Right ventricle myocardium superior (tissue), 1 donor: ENCODE data around the gene UNC5B. TPM values are rescaled to one million over a fixed set of nuclear protein-coding genes. Genes with fewer than 3 reads are reported as not detected.

Source experiments
- ATAC-seq: fragments of 200-7000 bp; cut with Tn5 transposase; one replicate; pipeline ENCODE4 v1.9.1; 2020; ENCODE audit warnings: mild to moderate bottlenecking; ENCODE audit not compliant: poor library complexity
- DNase-seq: peaks from one replicate; pipeline ENCODE4 v3.0.0-alpha.2; 2020
- intact Hi-C: fragments of 100-400 bp; cut with DNase I; formaldehyde crosslinking; loops from one replicate; pipeline ENCODE4 v1.11.2; 2022
- total RNA-seq: library from RNA; stranded (reverse); fragmentation: NEBNext Ultra II Directional; extraction: Animal tissue kit (Norgen Biotek cat#: 25700); gene quantifications from one replicate; pipeline ENCODE4 v1.2.1, GENCODE V29; 2021
- donor health status: DM: no; HTN: yes; CAD: no; lungs with severe emphysema.

The UNC5B gene
- total RNA-seq, 1 donor from 2014 or later: 12.2 TPM

DNA sequence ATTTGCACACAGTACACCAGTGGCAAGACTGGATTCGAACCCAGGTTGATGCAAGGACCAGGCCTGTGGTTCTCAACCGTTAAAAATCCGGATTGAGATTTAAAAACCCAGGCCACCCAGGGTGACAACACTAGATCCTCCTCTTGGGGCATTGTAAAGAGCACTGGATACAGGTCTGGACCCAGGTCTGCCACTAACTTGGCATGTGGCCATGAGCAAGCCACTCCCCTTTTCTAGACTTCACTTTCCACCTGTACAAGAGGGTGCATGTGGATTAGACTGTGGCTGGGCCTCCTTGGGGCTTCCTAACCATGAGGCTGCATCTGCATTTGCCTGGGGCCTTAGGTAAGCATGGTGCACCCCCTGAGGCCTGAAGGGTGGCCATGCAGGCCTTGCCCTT is 85.0 kb downstream of the UNC5B start:
- DNase-seq (peak; percentile 26), ATAC-seq (no peak)
- intact Hi-C loops: no loop called here

DNA sequence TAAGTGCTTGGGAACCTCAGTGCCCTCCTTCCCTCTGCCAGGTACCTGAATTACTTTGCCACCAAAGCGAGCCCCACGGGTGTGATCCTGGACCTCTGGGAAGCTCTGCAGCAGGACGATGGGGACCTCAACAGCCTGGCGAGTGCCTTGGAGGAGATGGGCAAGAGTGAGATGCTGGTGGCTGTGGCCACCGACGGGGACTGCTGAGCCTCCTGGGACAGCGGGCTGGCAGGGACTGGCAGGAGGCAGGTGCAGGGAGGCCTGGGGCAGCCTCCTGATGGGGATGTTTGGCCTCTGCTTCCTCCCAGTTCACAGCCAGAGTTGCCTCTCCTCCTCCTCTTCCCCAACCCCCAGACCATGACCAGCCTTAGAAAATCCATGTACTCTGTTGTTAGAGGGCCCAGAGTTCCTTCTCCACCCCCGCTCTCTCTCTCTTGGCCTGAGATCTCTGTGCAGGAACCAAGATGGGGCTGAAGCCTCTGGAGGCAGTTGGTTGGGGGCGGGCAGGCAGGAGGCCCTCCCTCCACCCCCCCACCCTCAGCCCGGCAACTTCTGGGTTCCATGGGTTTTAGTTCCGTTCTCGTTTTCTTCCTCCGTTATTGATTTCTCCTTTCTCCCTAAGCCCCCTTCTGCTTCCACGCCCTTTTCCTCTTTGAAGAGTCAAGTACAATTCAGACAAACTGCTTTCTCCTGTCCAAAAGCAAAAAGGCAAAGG is 86.9 kb downstream of the UNC5B start:
- DNase-seq: peak; percentile 38
- ATAC-seq: no peak

DNA sequence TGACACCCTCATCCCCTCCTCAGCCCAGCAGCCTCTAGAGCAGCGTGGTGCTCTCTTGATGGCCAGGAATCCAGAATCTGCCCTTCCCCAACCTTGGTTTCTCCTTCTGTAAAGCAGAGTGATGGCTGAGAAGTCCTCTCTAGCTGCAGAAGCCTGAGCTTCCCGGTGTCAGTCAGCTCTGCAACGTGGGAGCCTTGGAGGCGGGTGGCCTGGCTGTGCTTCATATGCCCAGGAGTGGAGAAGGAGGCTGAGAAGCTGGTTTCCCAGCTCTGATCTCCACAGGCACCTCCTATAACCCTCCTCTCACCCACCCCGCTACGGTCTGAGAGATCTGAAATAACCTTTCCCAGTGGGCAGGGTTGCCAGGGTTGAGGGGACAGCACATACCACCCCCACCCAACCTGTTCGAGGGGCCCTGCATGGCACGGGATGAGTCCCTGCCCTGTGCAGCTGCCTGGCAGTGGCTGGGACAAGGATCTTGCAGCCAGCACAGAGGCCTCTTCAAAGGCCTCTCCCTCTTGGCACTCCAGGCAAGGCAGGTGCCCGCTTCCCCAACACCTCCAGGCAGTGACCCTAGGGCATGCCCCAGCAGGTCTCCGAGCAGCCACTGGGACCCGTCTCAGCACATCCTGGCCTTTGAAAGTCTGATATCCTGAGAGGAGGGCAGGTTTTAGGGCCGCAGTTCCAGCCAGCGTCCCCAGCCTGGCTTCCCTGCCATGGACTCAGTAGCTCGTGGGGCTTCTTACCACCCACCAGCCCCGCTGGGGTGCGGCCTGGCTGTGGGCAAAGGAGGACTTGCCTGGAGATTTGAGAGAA is 88.4 kb downstream of the UNC5B start:
- ATAC-seq (no peak), DNase-seq (peak; percentile 26)
- intact Hi-C loops: no loop called here

More for the DNA sequence above, 86.9 kb downstream of the UNC5B start:
- intact Hi-C loops: no loop called here

DNA sequence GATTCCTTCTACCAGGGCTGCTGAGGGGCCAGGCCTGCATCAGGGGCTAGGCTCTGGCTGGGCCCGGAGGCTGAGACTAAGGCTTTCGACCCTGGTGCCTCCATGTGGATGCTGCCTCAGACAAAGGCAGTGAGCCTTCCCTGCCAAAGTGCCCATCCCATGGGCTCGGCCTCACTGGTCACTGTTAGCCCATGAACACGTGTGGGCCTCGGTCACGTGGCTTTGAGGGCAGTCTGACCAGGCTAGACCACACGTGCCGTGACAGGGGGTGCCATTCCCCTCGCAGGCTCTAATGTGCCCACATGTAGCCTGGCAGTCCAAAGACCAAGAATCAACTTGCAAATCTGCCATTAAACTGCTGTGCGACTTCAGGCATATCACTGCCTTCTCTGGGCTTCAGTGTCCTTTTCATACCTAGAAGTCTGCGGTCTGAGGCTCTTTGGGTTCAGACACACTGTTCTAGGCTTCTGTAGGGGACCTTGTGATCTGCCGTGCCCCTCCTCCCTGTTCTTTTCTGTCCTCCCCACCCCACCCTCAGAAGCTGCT is 89.1 kb downstream of the UNC5B start:
- DNase-seq (peak; percentile 30), ATAC-seq (no peak)

DNA sequence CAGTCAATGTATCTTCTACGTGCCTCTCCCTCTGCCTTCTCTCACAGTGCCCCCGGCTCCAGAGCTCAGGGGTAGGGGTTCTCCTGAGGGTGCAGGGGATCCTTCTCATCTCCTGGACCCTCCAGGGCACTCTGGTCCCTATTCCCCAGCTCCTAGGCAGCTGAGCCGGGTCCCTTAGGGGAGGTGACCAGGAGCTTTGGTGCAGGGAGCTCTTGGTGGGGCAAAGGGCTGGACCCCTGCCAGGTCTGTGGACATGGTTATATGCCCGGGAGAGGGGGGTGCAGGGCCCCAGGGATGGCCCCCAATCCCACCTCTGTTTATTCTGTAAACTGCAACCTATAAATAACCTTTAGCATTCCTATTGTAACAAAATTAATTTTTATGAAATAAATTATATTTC is 90.1 kb downstream of the UNC5B start:
- DNase-seq: peak; percentile 40
- ATAC-seq: no peak
- intact Hi-C loops: no loop called here

More for the DNA sequence above, 89.1 kb downstream of the UNC5B start:
- intact Hi-C loops: no loop called here

DNA sequence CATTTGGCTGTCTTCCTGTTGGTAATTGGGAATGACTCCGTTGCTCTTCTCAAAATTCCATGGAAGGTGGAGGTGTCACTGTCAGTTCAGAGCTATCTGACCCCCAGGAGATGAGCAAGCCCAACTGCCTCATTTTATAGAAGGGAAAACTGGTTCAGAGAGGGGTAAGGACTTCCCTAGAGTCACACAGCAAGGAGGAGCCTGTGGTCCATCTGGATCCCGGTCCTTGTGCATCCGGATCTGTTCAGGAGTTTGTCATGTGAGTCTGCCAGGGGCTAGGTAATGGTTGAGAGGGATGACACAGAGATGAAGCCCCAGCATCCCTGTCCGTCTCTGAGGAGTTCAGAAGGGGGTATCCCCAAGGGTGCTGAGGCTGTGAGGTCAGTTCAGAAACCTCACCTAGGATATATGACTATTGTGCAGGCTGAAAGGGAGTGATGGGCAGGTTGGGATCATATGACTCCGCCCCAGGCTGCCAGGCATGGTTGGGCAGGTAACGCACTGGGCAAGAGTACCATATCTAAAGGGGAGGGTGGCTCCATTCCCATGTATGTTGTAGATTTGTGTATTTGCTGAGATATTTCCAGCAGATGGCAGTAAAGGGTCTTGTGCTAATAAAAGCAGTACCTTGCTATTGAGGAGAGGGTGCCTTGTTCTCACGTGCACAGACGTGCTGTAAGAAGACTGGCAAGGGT is 90.7 kb downstream of the UNC5B start:
- intact Hi-C loops: no loop called here
- ATAC-seq: peak; percentile 61
- DNase-seq: peak; percentile 20

DNA sequence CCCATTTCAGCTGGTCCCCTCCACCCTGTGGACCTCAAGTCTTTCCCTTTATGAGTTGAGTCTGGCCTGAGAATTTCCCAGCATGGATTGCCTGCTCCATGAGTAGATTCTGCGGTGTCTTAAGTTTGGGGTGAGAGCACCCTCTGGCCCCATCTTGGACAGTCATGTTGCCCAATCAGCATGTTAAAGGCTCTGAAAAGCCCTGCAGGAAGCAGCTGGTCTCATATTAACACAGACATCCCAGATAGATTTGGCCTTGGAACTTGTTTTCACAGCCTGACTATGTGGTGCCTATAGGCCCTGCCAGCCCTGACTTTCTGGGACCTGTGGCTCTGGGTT is 91.2 kb downstream of the UNC5B start:
- no peak for ATAC-seq
- no peak for DNase-seq
- intact Hi-C loops: no loop called here

DNA sequence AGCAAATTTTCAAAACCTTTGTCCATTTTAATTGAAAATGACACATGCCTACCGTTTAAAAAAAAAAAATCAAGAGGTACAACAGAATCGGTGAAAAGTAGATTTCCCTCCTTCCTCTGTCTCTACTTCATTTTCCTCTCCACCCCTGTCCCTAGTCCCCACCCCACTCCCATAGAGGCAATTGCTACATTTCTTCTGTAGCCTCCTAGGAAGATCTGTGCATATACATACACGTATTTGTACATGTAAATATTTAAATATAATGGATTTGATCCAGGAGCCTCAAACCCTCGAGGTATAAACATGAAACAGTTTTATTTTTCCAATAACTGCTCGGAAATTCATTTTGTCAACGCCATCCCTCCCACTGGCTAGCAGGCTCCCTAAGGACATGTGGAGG is 92.5 kb downstream of the UNC5B start:
- DNase-seq: no peak
- intact Hi-C loops: no loop called here
- ATAC-seq: no peak

DNA sequence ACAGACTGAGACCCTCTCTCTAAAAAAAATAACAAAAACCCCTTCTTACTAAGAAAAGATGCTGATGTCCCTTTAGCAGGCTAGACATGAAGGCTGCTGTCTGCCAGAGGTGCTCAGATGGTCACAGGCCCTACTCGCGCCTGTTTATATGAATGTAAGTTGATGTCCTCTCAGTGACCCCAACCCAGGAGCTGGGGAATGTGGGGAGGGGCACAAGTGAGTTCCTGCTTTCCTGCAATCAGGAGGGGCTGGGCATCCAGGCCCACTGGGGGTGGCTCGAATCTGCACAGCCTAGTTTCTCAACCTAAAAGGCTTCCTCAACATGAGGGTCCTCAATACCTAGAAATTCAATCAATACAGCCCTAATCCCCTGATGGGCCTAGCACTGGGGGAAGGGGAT is 94.6 kb downstream of the UNC5B start:
- intact Hi-C loops: no loop called here
- DNase-seq: no peak

DNA sequence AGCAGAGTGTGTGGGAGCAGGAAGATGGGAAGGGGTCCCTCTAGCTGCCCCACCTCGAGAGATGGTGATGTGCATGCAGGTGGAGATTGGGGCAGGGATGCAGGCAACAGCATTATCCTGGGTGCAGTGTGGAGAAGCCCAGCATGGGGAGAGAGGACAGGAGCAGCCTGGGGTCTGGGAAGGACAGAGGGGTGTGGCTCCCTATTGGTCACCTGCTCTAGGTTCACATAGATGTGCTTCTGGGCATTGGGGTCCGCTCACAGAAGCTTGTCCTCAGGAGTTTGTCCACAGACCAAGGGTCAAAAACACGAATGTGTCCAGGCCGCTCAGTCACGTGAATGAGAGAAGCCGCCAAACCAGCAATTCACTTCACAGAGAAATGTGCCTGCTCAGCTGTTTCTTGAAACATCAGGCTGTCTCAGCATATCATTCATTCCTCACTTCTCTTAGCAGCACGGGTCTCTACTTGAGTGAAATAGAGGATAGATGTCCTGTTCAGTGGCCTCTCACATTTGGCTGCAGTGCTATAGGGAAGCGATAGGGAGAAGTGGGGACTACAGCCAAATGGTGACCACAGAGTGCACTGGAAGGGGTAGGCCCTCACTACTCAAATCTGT is 95.2 kb downstream of the UNC5B start:
- peak; percentile 40 for ATAC-seq
- intact Hi-C loops: no loop called here

More for the DNA sequence above, 94.6 kb downstream of the UNC5B start:
- ATAC-seq: no peak

DNA sequence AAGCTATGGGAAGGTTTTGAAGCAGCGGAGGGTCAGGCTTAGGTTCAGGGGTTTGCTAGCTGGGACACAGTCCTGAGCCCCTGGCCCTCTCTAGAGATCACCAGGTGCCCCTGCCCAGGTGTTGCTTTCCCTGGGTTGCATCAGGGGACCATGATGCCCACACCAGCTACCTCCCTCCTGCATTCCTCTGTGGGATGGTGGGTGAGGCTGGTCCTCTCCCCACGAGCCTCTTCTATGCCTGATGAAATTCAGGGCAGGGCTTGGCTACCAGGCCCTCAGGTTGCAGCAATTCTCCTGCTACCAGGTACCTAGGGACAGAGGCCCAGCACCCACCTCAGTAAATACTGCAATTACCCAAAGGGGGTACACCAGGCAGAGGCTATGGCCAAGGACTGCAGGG is 95.9 kb downstream of the UNC5B start:
- no peak for ATAC-seq
- DNase-seq: peak; percentile 21
- intact Hi-C loops: no loop called here

More for the DNA sequence above, 95.2 kb downstream of the UNC5B start:
- DNase-seq: peak; percentile 43

DNA sequence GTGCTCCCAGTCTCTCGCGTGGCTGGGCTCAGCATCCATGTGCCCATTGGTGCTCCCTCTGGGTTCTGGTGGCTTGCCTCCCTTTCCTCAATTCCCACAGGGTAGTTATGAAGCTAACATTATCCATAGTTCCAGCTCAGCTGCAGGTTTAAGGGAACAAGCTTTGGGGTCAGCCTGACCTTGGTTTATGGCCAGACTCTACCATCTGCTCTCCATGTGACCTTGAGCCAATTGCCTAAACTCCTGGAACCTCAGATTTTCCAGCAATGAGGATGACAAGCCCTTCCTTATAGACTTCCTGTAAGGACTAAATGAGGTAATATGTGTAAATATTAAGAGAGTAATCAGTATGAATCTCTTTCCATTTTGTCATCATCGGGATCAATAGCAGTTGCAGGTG is 96.6 kb downstream of the UNC5B start:
- intact Hi-C loops: no loop called here
- no peak for ATAC-seq

DNA sequence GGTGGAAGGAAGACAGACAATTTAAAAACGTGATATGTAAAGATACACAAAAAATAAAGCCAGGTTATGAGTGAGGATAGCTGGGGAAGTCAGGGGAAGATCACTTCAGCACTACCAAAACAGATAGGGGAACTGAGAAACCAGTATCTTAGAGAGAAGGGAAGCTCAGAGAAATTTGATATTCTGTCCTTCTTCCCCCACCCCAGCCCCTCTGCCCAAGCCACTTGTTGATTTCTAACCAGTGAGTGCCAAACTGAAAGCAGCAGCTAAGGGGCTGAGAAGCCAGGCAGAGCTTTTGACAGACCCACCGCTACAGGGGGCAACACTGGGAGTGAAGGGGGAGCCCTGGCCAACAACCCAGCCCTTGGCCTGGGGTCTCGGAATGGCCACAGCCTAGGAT is 97.5 kb downstream of the UNC5B start:
- intact Hi-C loops: loop anchor here (10.0 kb wide), 3 partner anchors 265 to 585 kb away; no protein-coding TSS in a partner anchor
- no peak for DNase-seq
- ATAC-seq: no peak

More for the DNA sequence above, 96.6 kb downstream of the UNC5B start:
- DNase-seq: no peak

DNA sequence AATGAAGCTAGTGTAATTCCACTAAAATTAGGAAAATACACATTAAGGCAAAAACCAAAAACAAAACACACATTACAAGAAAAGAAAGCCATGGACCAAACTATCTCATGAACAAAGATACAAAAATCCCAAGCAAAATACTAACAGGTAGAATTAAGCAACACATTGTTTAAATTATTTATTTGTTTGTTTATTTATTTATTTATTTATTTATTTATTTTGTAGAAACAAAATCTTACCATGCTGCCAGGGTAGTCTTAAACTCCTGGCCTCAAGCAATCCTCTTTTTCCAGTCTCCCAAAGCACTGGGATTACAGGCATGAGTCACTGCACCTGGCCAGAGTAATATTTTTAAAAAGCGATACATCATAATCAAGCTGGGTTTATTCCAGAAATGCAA is 99.8 kb downstream of the UNC5B start:
- DNase-seq: no peak
- no peak for ATAC-seq
- intact Hi-C loops: loop anchor here (10.0 kb wide), 3 partner anchors 263 to 583 kb away; no protein-coding TSS in a partner anchor

DNA sequence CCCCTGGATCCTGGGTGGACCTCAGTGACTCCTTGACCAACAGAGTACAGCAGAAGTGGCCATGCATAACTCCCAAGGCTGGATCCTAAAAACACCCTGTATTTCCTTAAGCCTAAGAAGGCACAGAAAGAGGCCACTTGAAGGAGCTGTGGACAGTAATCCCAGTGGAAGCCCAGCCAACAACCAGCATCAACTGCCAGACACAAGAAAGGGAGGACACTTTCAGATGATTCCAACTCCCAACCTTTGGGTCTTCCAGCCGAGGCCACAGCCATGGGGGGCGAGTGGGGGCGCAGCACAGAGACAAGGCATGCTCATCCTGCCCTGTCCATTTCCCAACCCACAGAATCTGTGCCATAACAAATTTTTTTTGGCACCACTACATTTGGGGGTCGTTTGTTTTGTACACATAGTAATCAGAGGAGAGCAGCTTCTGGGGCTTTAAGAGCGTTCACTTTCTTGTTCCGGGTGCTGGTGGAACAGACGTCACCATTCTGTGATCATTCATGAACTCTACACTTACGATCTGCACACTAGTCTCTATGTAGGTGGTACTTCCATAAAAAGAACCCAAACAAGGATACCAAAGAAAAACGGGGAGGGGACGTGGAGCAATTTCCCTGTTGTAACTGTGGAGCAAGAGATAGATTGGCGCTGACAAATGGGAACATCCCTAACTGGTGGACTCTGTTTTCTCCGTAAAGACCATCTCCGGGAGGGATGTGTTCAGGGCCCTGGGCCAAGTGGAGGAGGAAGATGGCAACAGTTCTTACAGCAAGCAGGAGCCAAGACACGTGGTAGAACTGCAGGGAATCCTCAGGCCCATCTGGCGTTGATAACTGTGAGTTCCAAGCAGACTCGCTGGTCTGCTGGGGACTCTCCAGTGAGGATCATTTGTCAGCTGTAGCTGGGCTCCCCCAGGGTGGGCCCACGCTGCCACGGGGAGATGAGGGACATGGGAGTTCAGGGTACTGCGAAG is 100.7 kb downstream of the UNC5B start:
- ATAC-seq (peak; percentile 67), DNase-seq (peak; percentile 64)
- intact Hi-C loops: loop anchor here (10.0 kb wide), 3 partner anchors 262 to 582 kb away; no protein-coding TSS in a partner anchor

DNA sequence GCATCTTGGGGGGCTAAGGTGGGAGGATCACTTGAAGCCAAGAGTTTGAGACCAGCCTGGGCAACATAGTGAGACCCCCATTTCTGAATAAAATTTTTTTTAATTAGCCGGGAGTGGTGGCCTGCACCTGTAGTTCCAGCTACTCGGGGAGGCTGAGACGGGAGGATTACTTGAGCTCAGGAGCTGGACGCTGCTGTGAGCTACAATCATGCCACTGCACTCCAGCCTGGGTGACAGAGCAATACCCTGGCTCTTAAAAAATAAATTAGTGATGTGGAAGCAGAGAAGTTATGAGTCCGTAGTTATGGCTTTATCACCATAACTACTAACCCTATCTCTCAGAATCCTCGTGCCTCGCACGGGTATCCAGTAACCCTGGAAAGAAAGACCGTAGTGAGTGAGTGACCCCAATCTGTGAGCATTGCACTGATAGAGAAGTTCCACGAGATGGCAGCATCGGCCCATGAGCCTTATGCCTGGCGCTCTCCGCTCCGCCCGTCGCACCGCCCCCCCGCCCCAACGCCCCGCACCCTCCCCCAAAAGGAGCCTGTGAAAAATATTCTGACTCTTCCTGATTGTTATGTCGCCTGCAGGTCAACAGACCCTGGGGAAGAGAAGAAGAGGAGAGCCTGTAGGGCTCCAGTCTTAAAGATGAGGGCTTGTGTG is 101.8 kb downstream of the UNC5B start:
- intact Hi-C loops: loop anchor here (10.0 kb wide), 3 partner anchors 261 to 581 kb away; no protein-coding TSS in a partner anchor
- DNase-seq (peak; percentile 68), ATAC-seq (peak; percentile 77)

DNA sequence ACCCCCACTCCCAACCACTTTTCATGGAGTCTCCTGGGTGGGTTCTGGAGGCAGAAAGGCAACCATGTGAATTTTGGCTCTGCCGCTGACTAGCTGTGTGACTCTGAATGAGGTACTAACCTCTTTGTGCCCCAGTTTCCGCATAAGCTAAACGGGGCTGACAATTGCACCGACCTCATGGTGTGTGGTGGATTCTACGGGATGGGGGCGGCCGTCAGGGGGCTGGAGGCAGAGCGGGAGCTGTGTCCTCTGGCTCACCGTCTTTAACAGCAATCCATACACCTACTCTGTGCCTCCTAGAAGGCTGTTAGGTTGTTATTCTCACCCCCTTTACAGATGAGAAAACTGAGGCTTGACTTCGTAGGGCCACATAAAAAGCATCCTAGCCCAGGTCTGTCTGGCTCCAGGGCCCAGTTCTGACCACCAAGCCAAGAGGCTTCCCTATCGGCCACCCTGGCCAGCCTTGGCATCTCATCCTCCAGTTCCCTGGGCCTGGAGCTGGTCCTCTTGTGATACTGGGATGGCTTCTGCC is 102.4 kb downstream of the UNC5B start:
- intact Hi-C loops: loop anchor here (5.0 to 10.0 kb wide), 4 partner anchors 260 to 580 kb away; no protein-coding TSS in a partner anchor
- no peak for DNase-seq
- no peak for ATAC-seq
